ENCODE measurements around the gene ZNF532.

Gene ZNF532

DNA sequence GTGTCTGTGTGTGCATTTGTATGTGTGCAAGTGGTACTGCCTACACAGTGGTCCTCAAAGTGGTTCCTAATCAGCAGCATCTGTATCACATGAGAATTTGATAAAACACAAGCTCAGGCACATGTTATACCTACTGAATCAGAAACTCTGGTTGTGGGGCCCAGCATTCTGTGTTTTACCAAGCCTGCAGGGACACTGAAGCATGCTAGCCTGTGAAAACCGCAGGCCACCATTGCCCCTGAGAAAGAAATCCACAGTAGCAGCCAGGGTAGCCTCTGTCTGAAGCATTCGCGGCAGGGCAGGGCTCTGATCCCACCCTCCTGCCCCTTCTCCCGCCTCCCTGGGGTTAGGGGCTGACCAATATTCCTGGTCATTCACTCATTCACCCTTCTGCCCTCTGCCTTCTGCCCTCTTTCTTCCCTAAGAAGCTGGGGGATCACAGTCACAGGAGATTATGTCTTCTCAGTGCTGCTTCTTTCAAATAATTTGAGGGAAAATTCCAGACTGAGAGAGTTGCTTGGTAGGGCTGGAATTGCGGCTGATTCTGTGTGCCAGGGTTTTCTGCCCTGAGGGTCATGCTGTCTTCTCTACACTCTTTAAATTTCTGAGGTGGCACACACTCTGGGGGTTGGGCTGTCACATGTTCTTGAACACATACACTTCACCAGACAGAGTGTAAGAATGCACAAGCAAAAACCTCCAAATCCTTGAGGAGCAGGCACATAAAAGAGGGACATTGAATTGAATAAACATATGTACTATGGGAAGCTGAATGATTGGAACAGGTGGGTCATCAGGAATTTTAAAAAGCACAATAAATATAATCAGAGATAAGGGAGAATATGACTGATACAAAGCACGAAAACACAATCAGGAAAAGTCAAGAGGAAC is 148.4 kb downstream of the ZNF532 start:
- Histone ChIP-seq H3K4me3 (ENCODE audit: low read depth, low read length) (no peak overlapping the region), H3K27me3 (no peaks in the 10 kb centered on the region), H3K36me3 (no peaks in the 10 kb centered on the region), H3K4me1 (no peaks in the 10 kb centered on the region), H3K9me3 (no peaks in the 10 kb centered on the region)
- DNase-seq, result no peak
- TF ChIP-seq CTCF (IDR thresholded peaks at IDR 0.05; ENCODE audit: low read depth, low read length), result no peak

DNA sequence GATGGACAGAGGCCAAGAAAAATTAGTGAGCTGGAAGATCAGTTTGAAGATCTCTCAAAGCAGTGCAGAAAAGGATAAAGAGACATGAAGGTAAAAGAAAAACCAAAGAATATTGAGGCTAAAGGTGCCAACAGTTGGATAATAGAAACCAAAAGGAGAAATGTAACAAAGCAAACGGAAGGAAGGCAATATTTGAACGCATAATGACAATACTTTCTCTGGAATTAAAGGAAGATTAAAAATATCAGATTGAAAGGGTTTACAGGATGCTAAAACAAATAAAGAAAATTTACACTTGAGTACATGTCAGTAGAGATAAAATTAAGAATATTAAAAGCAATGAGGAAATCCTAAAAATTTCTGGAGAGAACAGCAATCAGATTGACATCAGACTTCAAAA is 149.1 kb downstream of the ZNF532 start:
- DNase-seq, result no peak
- Histone ChIP-seq H3K9me3 (no peaks in the 10 kb centered on the region), H3K36me3 (no peaks in the 10 kb centered on the region), H3K4me3 (ENCODE audit: low read depth, low read length) (no peak overlapping the region), H3K27me3 (no peaks in the 10 kb centered on the region), H3K4me1 (no peaks in the 10 kb centered on the region)
- no peak for TF ChIP-seq CTCF (IDR thresholded peaks at IDR 0.05; ENCODE audit: low read depth, low read length)

- Histone ChIP-seq H3K4me1 (no peaks in the 10 kb centered on the region), H3K4me3 (ENCODE audit: low read depth, low read length) (no peak overlapping the region), H3K27me3 (no peaks in the 10 kb centered on the region), H3K9me3 (no peaks in the 10 kb centered on the region), H3K36me3 (no peaks in the 10 kb centered on the region)
- TF ChIP-seq CTCF (IDR thresholded peaks at IDR 0.05; ENCODE audit: low read depth, low read length), result no peak
- DNase-seq, result no peak
Measured at GRCh38 chr18:59015531-59016152, 151.0 kb downstream of the ZNF532 start.

GRCh38 chr18:59021500-59021899 is 156.8 kb downstream of the ZNF532 start:
- peak; percentile 61 for DNase-seq
- no peaks in the 10 kb centered on the region for H3K27me3 ChIP-seq

GRCh38 chr18:59022167-59022945 is 157.7 kb downstream of the ZNF532 start:
- peak; percentile 51 for DNase-seq
- no peaks in the 10 kb centered on the region for H3K27me3 ChIP-seq
- no peak for TF ChIP-seq CTCF (IDR thresholded peaks at IDR 0.05; ENCODE audit: low read depth, low read length)
- peaks cover 3% of the 10 kb centered on the region; the same call in 1 of the 2 replicates for H3K4me1 ChIP-seq
- H3K36me3 ChIP-seq, result no peaks in the 10 kb centered on the region
- peak overlapping the region; percentile 14; the same call in 1 of the 2 replicates for H3K4me3 ChIP-seq (ENCODE audit: low read depth, low read length)
- H3K9me3 ChIP-seq, result no peaks in the 10 kb centered on the region

More at GRCh38 chr18:59021500-59021899, 156.8 kb downstream of the ZNF532 start:
- Histone ChIP-seq H3K36me3 (no peaks in the 10 kb centered on the region), H3K4me1 (peaks cover 3% of the 10 kb centered on the region; the same call in 1 of the 2 replicates), H3K9me3 (no peaks in the 10 kb centered on the region), H3K4me3 (ENCODE audit: low read depth, low read length) (no peak overlapping the region)
- no peak for TF ChIP-seq CTCF (IDR thresholded peaks at IDR 0.05; ENCODE audit: low read depth, low read length)

Measured in BE2C (cell line).